Suprapubic skin (tissue), 4 donors: Measurements from ENCODE around the gene LMNTD1. TPM values are rescaled to one million over a fixed set of nuclear protein-coding genes. Genes with fewer than 3 reads are reported as not detected.

Experiments used
- DNase-seq, 2 donors: peaks; one replicate each; pipeline ENCODE4 v3.0.0-alpha.2; 2019; ENCODE audit warnings: low spot score in 2 of 2
- H3K27ac ChIP-seq: fragments of 200-600 bp; sonication (generic); one replicate; pipeline ENCODE4 v1.5.1; 2019
- H3K27me3 ChIP-seq: fragments of 200-600 bp; sonication (generic); one replicate; pipeline ENCODE4 v1.5.1; 2019
- H3K36me3 ChIP-seq: fragments of 200-600 bp; sonication (generic); one replicate; pipeline ENCODE4 v1.5.1; 2019
- H3K4me1 ChIP-seq: fragments of 200-600 bp; sonication (generic); one replicate; pipeline ENCODE4 v1.5.1; 2019
- H3K4me3 ChIP-seq: fragments of 200-600 bp; sonication (generic); one replicate; pipeline ENCODE4 v1.5.1; 2019; ENCODE audit warnings: mild to moderate bottlenecking
- H3K9me3 ChIP-seq: fragments of 200-600 bp; sonication (generic); one replicate; pipeline ENCODE4 v1.5.1; 2019
- CTCF ChIP-seq, 2 donors: fragments of 200-600 bp in 1 of 2; fragments of 450-650 bp in 1 of 2; sonication (generic) in 1 of 2; IDR thresholded peaks; one replicate each; pipeline ENCODE4 v1.5.1; 2016 to 2019; ENCODE audit warnings: antibody characterized with exemption in 2 of 2, mild to moderate bottlenecking in 1 of 2, moderate library complexity in 1 of 2
- EP300 ChIP-seq: sonication (generic); formaldehyde crosslinking; IDR thresholded peaks from one replicate; pipeline ENCODE4 v1.6.1; 2017; ENCODE audit warnings: antibody characterized with exemption
- POLR2A ChIP-seq, 2 donors: fragments of 450-650 bp; IDR thresholded peaks; one replicate each; pipeline ENCODE4 v1.6.1; 2017; ENCODE audit warnings: antibody characterized with exemption in 2 of 2, mild to moderate bottlenecking in 2 of 2, moderate library complexity in 2 of 2
- POLR2AphosphoS5 ChIP-seq, 3 donors: sonication (generic); formaldehyde crosslinking; IDR thresholded peaks; one replicate each; pipeline ENCODE4 v1.6.1; 2017; ENCODE audit warnings: antibody characterized with exemption in 3 of 3
- WGBS: methylation state at CpG from one replicate; pipeline ENCODE4 v1.1.5; 2018; 5-methylcytosine and 5-hydroxymethylcytosine counted together
- total RNA-seq, 4 donors: library from RNA; depleted of rRNA; stranded (reverse); fragments of >200 nt; gene quantifications; one replicate each; pipeline ENCODE4 v1.1.0, GENCODE V29; 2016

The LMNTD1 gene
- total RNA-seq, 4 donors from 2014 or later, result 2.7 TPM; not detected in 3

- Histone ChIP-seq H3K4me3 (no peak overlapping the region), H3K9me3 (no peaks in the 10 kb centered on the region), H3K27ac (no peak overlapping the region), H3K4me1 (no peaks in the 10 kb centered on the region), H3K36me3 (no peaks in the 10 kb centered on the region), H3K27me3 (no peaks in the 10 kb centered on the region)
- 94% methylated on average over 5 of the region's 5 CpGs for WGBS
- no peak for DNase-seq
- TF ChIP-seq POLR2AphosphoS5 (IDR thresholded peaks at IDR 0.05), result no peak
- TF ChIP-seq EP300, result no peak
- TF ChIP-seq POLR2A (IDR thresholded peaks at IDR 0.05), result no peak
- no peak for TF ChIP-seq CTCF (IDR thresholded peaks at IDR 0.05)
Observed at GRCh38 chr12:25477217-25477616, 75.9 kb downstream of the LMNTD1 start.

- no peak for TF ChIP-seq CTCF (IDR thresholded peaks at IDR 0.05)
- TF ChIP-seq EP300, result no peak
- no peak for TF ChIP-seq POLR2A (IDR thresholded peaks at IDR 0.05)
- no peak for TF ChIP-seq POLR2AphosphoS5 (IDR thresholded peaks at IDR 0.05)
- no peaks in the 10 kb centered on the region for H3K9me3 ChIP-seq
- H3K4me3 ChIP-seq, result no peak overlapping the region
- no peaks in the 10 kb centered on the region for H3K36me3 ChIP-seq
- H3K27me3 ChIP-seq, result no peaks in the 10 kb centered on the region
- DNase-seq, result no peak
- no peaks in the 10 kb centered on the region for H3K4me1 ChIP-seq
- no peak overlapping the region for H3K27ac ChIP-seq
Observed at GRCh38 chr12:25472453-25472852, 80.6 kb downstream of the LMNTD1 start.

GRCh38 chr12:25469861-25470260, 83.2 kb downstream of the LMNTD1 start:
- H3K36me3 ChIP-seq, result no peaks in the 10 kb centered on the region
- H3K9me3 ChIP-seq, result no peaks in the 10 kb centered on the region
- no peak for DNase-seq
- 67% methylated on average over 2 of the region's 2 CpGs for WGBS
- H3K27ac ChIP-seq, result no peak overlapping the region
- no peaks in the 10 kb centered on the region for H3K27me3 ChIP-seq
- no peak overlapping the region for H3K4me3 ChIP-seq
- H3K4me1 ChIP-seq, result no peaks in the 10 kb centered on the region
- TF ChIP-seq POLR2AphosphoS5 (IDR thresholded peaks at IDR 0.05), result no peak
- no peak for TF ChIP-seq CTCF (IDR thresholded peaks at IDR 0.05)
- TF ChIP-seq POLR2A (IDR thresholded peaks at IDR 0.05), result no peak
- TF ChIP-seq EP300, result no peak

- WGBS, result 84% methylated on average over 6 of the region's 6 CpGs
- DNase-seq, result no peak
- Histone ChIP-seq H3K27ac (no peak overlapping the region), H3K4me1 (no peaks in the 10 kb centered on the region), H3K36me3 (no peaks in the 10 kb centered on the region), H3K9me3 (no peaks in the 10 kb centered on the region), H3K27me3 (no peaks in the 10 kb centered on the region), H3K4me3 (no peak overlapping the region)
- TF ChIP-seq POLR2AphosphoS5 (IDR thresholded peaks at IDR 0.05) (no peak), EP300 (no peak), CTCF (IDR thresholded peaks at IDR 0.05) (no peak), POLR2A (IDR thresholded peaks at IDR 0.05) (no peak)
Observed at GRCh38 chr12:25469368-25469767, 83.7 kb downstream of the LMNTD1 start.

GRCh38 chr12:25463521-25463920, 89.6 kb downstream of the LMNTD1 start:
- H3K27me3 ChIP-seq, result no peaks in the 10 kb centered on the region
- H3K9me3 ChIP-seq, result no peaks in the 10 kb centered on the region
- TF ChIP-seq EP300 (no peak), POLR2A (IDR thresholded peaks at IDR 0.05) (no peak)
- H3K4me1 ChIP-seq, result peaks cover 5% of the 10 kb centered on the region
- H3K27ac ChIP-seq, result no peak overlapping the region
- WGBS, result 91% methylated on average over 8 of the region's 8 CpGs
- H3K4me3 ChIP-seq, result no peak overlapping the region
- no peaks in the 10 kb centered on the region for H3K36me3 ChIP-seq
- no peak for DNase-seq

- no peaks in the 10 kb centered on the region for H3K27me3 ChIP-seq
- TF ChIP-seq POLR2AphosphoS5 (IDR thresholded peaks at IDR 0.05) (no peak), EP300 (no peak), CTCF (IDR thresholded peaks at IDR 0.05) (no peak), POLR2A (IDR thresholded peaks at IDR 0.05) (no peak)
- DNase-seq, result no peak
- H3K4me3 ChIP-seq, result no peak overlapping the region
- H3K9me3 ChIP-seq, result no peaks in the 10 kb centered on the region
- WGBS, result 76% methylated on average over 4 of the region's 4 CpGs
- no peaks in the 10 kb centered on the region for H3K36me3 ChIP-seq
- no peak overlapping the region for H3K27ac ChIP-seq
- H3K4me1 ChIP-seq, result peaks cover 8% of the 10 kb centered on the region
Observed at GRCh38 chr12:25463005-25463404, 90.1 kb downstream of the LMNTD1 start.
